NB4 (cell line): ENCODE results near the gene HECTD4.

Experiments
- POLR2A ChIP-seq: IDR thresholded peaks from 2 replicates; pipeline ENCODE4 v1.6.1; 2011; ENCODE audit warnings: mild to moderate bottlenecking; ENCODE audit not compliant: insufficient read length; ENCODE audit errors: extremely low read depth
- TF ChIP-seq, protein P1 (sequence below): IDR thresholded peaks from one replicate; pipeline ENCODE4 v1.5.1; 2012; ENCODE audit warnings: low read depth, low read length
- TF ChIP-seq, protein P2 (sequence below): IDR thresholded peaks from 2 replicates; pipeline ENCODE4 v1.6.1; 2011; ENCODE audit warnings: low read depth, low read length

DNA sequence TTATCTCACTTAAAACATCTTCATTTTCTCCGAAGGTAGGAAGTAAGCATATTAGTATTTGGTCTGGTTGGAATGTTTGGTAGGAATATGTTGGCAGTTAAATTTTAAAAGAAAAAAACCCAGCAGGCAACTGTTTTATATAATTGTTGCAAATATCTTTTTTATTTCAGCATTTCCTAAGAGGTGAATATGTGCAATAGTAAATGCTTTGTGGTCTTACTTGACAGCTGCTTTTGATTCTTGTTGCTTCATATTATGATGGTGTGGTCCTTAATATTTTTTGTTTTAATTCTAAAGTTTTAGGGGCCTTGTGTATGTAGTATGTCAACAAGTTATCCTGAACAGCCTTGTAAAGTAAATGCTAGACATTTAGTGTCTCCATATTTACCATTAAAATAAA lies 250.5 kb downstream of the HECTD4 start:
- no peak for TF ChIP-seq POLR2A
- TF ChIP-seq, protein P1, sequence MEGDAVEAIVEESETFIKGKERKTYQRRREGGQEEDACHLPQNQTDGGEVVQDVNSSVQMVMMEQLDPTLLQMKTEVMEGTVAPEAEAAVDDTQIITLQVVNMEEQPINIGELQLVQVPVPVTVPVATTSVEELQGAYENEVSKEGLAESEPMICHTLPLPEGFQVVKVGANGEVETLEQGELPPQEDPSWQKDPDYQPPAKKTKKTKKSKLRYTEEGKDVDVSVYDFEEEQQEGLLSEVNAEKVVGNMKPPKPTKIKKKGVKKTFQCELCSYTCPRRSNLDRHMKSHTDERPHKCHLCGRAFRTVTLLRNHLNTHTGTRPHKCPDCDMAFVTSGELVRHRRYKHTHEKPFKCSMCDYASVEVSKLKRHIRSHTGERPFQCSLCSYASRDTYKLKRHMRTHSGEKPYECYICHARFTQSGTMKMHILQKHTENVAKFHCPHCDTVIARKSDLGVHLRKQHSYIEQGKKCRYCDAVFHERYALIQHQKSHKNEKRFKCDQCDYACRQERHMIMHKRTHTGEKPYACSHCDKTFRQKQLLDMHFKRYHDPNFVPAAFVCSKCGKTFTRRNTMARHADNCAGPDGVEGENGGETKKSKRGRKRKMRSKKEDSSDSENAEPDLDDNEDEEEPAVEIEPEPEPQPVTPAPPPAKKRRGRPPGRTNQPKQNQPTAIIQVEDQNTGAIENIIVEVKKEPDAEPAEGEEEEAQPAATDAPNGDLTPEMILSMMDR: no peak
- TF ChIP-seq, protein P2, sequence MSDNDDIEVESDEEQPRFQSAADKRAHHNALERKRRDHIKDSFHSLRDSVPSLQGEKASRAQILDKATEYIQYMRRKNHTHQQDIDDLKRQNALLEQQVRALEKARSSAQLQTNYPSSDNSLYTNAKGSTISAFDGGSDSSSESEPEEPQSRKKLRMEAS: no peak
